ENCODE results near the gene CHRM2. TPM values are rescaled to one million over a fixed set of nuclear protein-coding genes. Genes with fewer than 3 reads are reported as not detected.
"Not testable (repeated sequence)": the region's sequence is repeated elsewhere in the genome, so short reads cannot be mapped to it uniquely, and the experiment has no call there.

Gene CHRM2
- polyA plus RNA-seq (ENCODE audit: insufficient read length in 12 of 12) = 1 to 10 TPM in 2 of 12 donors, under 1 TPM in 9, not detected in 1; 0.05 to 2.3 (median 0.37) TPM
- long read RNA-seq, donor 1, full-length matches to known transcripts = 1 of 1 reads
- long read RNA-seq, donor 1, partial matches to known transcripts = 0 of 1 reads
- long read RNA-seq, donor 1, other reads (novel, unspliced or antisense) = 0 of 1 reads
- long read RNA-seq, donor 2 = 0 reads
- long read RNA-seq, donor 3 = 0 reads
- long read RNA-seq, donor 4 = 0 reads
- long read RNA-seq, donor 5 = 0 reads
- long read RNA-seq, donor 6 = 0 reads
- long read RNA-seq, donor 7 = 0 reads
- long read RNA-seq, donor 8 = 0 reads
- long read RNA-seq, donor 9 = 0 reads
- long read RNA-seq, donor 10 = 0 reads
- long read RNA-seq, donor 11 = 0 reads

GRCh38 chr7:136868496-136869000, at the start of gene CHRM2:
Gene CHRM2, plus strand, starts transcription at chr7:136868652. Its CDS starts 146,214 bp downstream, at chr7:137014866.
- DNase-seq = peak; percentile 20

DNA sequence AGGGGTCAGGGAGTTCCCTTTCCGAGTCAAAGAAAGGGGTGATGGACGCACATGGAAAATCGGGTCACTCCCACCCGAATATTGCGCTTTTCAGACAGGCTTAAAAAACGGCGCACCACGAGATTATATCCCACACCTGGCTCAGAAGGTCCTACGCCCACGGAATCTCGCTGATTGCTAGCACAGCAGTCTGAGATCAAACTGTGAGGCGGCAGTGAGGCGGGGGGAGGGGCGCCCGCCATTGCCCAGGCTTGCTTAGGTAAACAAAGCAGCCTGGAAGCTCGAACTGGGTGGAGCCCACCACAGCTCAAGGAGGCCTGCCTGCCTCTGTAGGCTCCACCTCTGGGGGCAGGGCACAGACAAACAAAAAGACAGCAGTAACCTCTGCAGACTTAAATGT, 37.1 kb upstream of the CHRM2 start:
- not testable (repeated sequence) for DNase-seq

GRCh38 chr7:136845899-136846465, 22.5 kb upstream of the CHRM2 start:
- no peak for DNase-seq

GRCh38 chr7:136847858-136848257, 20.6 kb upstream of the CHRM2 start:
- DNase-seq = no peak

DNA sequence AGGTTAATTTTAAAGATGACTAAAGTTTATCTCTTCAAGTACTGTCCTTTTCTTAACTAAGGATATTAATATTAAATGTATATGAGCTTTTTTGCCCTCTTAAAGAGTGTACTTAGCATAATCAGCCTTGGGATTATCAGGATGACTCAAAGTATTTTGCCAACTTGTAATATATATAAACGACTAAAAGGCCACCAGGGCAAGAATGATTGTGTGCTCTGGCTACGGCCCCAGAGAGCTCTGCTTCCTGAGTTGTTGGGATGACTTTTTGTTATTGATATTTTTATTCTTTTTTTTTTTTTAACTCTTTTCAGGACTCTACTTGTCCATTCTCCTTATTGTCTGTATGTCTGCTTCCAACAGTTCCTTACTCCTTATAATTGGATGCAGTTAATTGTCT, 14.8 kb upstream of the CHRM2 start:
- DNase-seq = no peak

- DNase-seq = peak; percentile 26
These were observed 10.9 kb upstream of the CHRM2 start for GRCh38 chr7:136857573-136857972.

GRCh38 chr7:136859803-136860202, 8.6 kb upstream of the CHRM2 start:
- DNase-seq = no peak

- no peak for DNase-seq
These were observed 3.2 kb upstream of the CHRM2 start for GRCh38 chr7:136865236-136865635.

- no peak for DNase-seq
These were observed 2.7 kb upstream of the CHRM2 start for GRCh38 chr7:136865777-136866176.

- DNase-seq = no peak
These were observed 829 bp downstream of the CHRM2 start for GRCh38 chr7:136869001-136869961.

DNA sequence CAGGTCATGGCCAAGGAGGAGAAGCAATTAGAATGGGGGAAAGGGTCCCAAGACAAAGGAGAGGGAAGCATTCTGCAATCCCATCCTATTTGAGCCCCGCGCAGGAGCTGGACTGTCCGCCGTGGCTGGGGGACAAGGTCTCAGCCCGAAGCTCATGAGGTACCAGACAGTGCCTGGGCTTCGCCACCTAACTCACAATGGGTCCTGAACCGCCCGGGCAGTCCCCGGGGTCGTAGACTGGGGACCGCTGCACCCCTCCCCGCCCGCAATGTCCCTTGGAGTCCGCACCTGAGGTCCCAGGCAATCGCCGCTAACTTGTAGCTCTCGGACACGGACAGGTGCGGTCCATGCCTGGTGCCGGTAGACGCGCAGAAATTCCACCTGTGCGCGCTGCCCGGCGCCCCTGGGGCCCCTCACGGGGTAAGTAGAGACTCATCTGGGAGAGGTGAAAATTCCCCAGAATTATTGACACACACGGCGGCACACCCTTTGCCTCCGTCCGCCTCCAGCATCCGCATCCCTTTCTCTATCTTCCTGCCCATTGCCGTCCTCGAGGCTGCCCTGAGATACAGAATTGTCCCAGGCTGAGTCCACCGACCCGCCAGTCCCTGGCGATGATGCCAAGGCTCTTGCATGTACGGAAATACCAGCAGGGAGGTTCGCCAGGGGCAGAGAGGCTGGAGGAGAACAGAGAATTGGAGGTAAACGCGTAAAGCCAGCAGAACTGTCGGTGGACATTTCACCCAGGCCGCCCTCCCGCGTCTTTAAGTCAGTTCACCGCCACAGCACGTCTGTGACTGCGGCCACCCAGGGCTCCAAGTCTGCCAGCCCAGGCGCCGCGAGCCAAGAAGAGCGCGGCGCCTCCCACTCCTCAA, 1.8 kb downstream of the CHRM2 start:
- DNase-seq = no peak

GRCh38 chr7:136870866-136871487, 2.5 kb downstream of the CHRM2 start:
- DNase-seq = no peak

- DNase-seq = no peak
These were observed 6.1 kb downstream of the CHRM2 start for GRCh38 chr7:136874393-136875032.

GRCh38 chr7:136877509-136877908, 9.1 kb downstream of the CHRM2 start:
- no peak for DNase-seq

DNA sequence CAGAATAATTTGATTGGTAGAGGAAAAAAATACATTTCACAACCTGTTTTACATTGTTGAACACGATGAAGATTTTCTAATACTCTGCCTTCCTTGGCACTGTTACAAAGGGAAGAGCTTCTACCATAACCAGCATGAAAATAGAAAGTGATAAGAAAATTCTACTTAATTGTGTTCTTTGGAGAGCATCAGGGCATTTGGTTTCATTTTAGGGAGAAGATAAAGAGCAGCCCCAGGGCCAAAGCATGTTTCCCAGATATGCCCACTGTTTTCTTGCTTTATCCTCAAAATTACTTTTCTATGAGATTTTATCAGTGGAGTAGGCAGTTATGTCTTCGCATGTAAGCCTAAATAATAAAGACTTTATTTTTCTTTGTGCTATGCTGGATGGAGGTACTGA, 9.5 kb downstream of the CHRM2 start:
- DNase-seq = no peak

DNA sequence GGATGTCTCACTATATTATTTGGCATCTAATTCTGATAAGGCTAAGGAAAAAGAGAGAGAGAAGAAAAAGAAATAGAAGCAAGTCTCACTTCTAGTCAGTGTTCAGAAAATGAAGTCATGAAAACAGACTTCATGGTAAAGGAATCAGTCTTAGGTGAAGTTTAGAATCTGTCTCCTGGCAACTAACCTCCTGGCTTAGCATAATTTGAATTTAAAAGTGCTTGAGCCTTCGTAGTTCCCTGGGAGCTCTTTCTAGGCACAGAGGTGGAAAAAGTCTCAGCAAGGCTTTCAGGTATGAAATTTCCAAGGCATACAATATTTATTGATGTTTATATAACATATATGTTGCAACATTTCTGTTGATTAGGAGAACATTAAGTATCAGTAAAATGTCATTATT, 10.4 kb downstream of the CHRM2 start:
- no peak for DNase-seq

GRCh38 chr7:136883046-136883445, 14.6 kb downstream of the CHRM2 start:
- DNase-seq = no peak

GRCh38 chr7:136884492-136884891, 16.0 kb downstream of the CHRM2 start:
- DNase-seq = no peak

- no peak for DNase-seq
These were observed 18.9 kb downstream of the CHRM2 start for GRCh38 chr7:136887317-136887716.

DNA sequence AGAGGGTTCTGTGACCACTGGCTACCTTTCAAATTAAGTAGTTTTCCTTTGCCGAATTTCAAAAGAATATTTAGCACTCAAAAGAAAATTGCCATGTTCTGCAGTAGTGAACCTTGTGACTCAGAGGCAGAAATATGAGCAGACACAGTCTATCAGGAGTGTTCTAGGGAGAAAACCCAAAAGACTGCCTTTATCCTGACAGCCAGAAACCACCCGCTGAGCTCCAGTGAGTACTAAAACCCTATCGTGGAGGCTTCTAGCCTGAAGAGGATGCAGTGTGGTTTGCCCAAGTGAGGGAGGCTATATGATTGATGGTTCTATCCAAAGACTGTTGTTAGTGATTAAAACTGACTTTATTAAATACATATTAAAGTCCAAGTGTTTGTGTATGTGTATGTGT, 21.9 kb downstream of the CHRM2 start:
- DNase-seq = no peak

Measured in muscle of arm (tissue), 14 donors.